DND-41 (cell line): Measurements from ENCODE around the gene OR51B4.

ENCODE experiments used
- EZH2 ChIP-seq: IDR thresholded peaks from 3 replicates; pipeline ENCODE4 v1.6.1; 2012; ENCODE audit warnings: borderline replicate concordance, low read depth, mild to moderate bottlenecking, moderate library complexity, low read length, inconsistent platforms; ENCODE audit not compliant: severe bottlenecking
- TF ChIP-seq, protein P1 (sequence below): IDR thresholded peaks from 2 replicates; pipeline ENCODE4 v1.5.1; 2012; ENCODE audit warnings: borderline replicate concordance, low read length, moderate library complexity, mild to moderate bottlenecking; ENCODE audit not compliant: poor library complexity, severe bottlenecking; ENCODE audit errors: extremely low read depth

DNA sequence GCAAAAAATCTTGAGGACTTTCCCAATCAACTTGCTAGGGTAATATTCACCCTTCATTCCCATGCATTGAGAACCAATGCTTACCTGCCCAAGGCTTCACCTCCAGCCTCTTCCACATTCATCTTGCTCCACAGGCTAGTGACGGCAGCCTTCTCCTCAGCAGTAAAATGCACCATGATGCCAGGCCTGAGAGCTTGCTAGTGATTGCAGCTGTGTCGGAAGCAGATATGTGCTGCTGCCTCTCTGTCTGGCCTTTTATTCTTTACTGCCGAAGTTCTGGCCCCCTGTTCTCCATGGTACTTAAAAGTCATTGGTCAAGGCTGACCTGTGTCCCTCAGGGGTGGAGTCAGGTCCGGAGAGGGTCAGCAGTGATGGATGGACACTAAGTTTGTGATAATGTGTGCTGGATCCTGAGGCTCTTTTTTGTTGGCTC lies 32.0 kb downstream of the OR51B4 start, which contains the start of gene HBE1:
- TF ChIP-seq, protein P1, sequence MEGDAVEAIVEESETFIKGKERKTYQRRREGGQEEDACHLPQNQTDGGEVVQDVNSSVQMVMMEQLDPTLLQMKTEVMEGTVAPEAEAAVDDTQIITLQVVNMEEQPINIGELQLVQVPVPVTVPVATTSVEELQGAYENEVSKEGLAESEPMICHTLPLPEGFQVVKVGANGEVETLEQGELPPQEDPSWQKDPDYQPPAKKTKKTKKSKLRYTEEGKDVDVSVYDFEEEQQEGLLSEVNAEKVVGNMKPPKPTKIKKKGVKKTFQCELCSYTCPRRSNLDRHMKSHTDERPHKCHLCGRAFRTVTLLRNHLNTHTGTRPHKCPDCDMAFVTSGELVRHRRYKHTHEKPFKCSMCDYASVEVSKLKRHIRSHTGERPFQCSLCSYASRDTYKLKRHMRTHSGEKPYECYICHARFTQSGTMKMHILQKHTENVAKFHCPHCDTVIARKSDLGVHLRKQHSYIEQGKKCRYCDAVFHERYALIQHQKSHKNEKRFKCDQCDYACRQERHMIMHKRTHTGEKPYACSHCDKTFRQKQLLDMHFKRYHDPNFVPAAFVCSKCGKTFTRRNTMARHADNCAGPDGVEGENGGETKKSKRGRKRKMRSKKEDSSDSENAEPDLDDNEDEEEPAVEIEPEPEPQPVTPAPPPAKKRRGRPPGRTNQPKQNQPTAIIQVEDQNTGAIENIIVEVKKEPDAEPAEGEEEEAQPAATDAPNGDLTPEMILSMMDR = no peak
- no peak for TF ChIP-seq EZH2
